C4-2B (cell line): ENCODE measurements around the gene LGSN.
"Not testable (repeated sequence)": the region's sequence is repeated elsewhere in the genome, so short reads cannot be mapped to it uniquely, and the experiment has no call there.

Experiments
- CTCF ChIP-seq: fragments of 450-650 bp; conservative IDR thresholded peaks from 2 replicates; pipeline ENCODE4 v1.5.1; 2017; ENCODE audit warnings: mild to moderate bottlenecking
- ZFX ChIP-seq: fragments of 450-650 bp; IDR thresholded peaks from 2 replicates; pipeline ENCODE4 v1.6.1; 2017

- not testable (repeated sequence) for TF ChIP-seq ZFX, CTCF
Observed at GRCh38 chr6:63362500-63363120, 42.8 kb upstream of the LGSN start.
